ENCODE data around the gene CASP10. TPM values are rescaled to one million over a fixed set of nuclear protein-coding genes. Genes with fewer than 3 reads are reported as not detected.
"Not testable (repeated sequence)": the region's sequence is repeated elsewhere in the genome, so short reads cannot be mapped to it uniquely, and the experiment has no call there.

CASP10 gene
- total RNA-seq, 1 donor from 2014 or later = 18.9 TPM

- DNase-seq (ENCODE audit: low spot score) = no peak
Measured at GRCh38 chr2:201156036-201156435, 26.9 kb upstream of the CASP10 start.

GRCh38 chr2:201156640-201157039 is 26.3 kb upstream of the CASP10 start:
- no peak for DNase-seq (ENCODE audit: low spot score)

- no peak for DNase-seq (ENCODE audit: low spot score)
Measured at GRCh38 chr2:201157694-201158093, 25.2 kb upstream of the CASP10 start.

DNA sequence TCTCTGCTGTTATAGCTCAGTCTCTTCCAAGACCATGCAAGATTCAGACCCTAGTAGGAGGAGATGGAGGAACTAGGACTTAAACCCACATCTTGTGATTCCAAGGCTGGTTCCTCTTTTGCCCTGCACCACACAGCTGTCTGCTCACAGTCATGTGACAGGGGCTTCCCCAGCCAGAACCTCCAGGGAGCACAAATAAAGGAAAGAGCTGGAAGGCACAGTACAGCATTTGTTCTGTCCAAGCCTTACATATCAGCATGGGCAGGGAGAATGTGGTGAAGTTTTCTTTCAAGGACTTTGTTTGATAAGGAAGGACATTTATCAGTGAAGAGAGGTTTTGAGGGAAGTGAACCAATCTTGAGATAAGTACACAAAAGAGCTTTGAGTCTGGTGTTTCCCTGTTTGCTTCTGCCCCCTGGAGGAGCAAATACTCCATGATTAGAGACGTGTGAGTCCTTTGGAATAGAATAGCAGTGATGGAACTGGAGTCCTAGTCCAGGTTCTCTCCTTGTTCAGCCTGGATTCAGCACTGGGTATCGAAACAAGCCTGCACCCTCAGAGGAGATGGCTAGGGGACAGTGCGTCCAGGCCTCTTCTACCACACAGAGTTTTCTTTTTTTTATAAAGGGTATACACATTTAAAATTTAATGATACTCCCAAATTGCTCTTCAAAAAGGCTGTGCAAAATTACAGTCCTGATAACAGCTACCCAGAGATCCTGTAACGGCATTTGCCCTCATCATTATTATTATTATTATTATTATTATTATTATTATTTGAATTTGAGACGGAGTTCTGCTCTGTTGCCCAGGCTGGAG is 24.6 kb upstream of the CASP10 start:
- peak; percentile 83 for DNase-seq (ENCODE audit: low spot score)

DNA sequence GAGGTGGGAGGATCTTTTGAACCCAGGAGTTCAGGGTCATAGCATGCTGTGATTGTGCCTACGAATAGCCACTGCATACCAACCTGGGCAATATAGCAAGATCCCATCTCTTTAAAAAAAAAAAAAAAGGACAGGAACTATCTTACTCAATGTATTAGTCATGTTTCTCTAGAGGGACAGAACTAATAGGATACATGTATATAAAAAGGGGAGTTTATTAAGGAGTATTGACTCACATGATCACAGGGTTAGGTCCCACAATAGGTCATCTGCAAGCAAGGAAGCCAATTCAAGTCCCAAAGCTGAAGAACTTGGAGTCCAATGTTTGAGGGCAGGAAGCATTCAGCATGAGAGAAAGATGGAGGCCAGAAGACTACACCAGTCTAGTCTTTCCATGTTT is 18.8 kb upstream of the CASP10 start:
- DNase-seq (ENCODE audit: low spot score) = no peak

DNA sequence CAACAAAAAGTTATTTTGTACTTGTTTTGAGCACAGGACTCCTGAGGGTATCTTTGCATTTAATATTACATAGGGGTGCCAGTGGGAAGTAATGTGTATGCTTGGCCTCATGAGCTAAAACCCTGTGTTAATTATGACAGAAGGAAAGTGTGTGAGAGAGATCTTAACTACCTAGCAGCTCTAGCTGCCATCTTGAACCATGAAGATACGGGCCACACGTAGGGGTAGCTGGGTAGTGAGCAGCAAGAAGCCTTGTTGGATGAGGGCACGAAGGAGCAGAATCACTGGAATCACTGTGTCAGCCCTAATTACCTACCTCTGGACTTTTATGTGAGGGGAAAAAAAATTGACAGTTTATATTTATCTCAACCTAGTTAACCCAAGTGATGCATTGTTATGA is 15.4 kb upstream of the CASP10 start:
- DNase-seq (ENCODE audit: low spot score) = no peak

DNA sequence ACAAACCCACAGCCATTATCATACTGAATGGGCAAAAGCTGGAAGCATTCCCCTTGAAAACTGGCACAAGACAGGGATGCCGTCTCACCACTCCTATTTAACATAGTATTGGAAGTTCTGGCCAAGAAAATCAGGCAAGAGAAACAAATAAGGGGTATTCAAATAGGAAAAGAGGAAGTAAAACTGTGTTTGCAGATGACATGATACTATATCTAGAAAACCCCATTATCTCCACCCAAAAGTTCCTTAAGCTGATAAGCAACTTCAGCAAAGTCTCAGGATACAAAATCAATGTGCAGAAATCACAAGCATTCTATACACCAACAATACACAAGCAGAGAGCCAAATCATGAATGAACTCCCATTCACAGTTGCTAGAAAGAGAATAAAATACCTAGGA is 14.4 kb upstream of the CASP10 start:
- not testable (repeated sequence) for DNase-seq (ENCODE audit: low spot score)

DNA sequence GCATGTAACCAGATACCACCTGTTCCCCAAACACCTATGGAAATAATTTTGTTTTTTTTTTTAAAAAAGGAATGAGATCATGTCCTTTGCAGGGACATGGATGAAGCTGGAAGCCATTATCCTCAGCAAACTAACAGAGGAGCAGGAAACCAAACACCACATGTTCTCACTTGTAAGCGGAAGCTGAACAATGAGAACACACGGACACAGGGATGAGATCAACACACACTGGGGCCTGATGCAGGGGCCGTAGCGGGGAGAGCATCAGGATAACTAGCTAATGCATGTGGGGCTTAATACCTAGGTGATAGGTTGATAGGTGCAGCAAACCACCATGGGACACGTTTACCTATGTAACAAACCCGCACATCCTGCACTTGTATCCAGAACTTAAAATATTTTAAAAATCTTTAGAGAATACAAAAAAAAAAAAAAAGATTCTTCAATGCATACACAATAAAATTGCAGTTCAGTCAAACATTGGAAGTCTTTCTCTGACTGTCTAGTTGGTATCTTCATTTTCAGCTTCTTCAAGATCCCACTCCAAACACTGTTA is 11.6 kb upstream of the CASP10 start:
- DNase-seq (ENCODE audit: low spot score) = no peak

DNA sequence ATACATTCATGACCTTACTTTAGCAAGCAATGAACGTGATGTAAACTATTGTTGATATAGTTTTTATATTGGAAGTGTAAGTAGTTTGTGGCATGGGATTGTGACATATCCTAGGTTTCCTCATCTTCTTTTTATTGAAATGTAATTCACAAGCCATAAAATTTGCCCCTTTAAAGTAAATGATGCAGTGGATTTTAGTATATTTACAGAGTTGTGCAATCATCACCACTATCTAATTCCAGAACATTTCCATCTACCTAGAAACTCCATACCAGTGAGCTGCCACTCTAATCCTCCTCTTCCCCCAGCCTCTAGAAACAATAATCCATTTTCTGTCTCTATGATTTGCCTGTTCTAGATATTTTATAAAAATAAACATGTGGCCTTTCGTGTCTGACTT is 10.7 kb upstream of the CASP10 start:
- no peak for DNase-seq (ENCODE audit: low spot score)

DNA sequence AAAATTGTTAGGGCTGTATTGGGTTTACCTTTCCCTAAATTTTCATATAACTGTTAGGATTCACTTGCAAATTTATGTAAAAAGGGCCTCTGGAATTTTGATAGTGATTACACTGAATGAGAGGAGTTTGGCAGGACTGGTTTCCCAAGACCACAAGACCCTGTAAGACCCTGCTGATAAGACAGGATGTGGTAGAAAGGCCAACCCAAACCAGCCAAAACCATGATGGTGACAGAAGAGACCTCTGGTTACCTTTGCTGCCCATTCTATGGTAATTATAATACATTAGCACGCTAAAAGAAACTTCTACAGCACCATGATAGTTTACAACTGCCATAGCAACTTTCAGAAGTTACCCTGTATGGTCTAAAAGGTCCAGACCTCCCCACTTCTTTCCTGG is 8.3 kb upstream of the CASP10 start:
- no peak for DNase-seq (ENCODE audit: low spot score)

DNA sequence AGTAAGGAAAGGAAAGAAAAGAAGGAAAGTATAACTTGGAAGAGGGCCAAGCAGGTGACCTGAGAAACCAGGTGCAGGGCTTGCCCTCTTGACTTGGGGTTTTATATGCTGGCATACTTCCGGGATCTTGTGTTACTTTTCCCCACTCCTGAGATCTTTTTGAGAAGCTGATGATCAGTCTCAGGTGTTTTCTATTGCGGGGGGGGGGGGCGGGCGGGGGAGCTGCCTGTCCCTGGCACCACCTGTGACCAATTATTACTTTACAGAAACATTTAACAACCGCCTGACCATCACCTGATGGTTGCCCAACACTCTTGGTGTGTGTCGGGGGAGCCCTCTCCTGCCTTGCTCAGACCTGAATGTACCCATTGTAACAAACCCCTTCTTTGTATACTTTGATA is 6.9 kb upstream of the CASP10 start:
- peak; percentile 39 for DNase-seq (ENCODE audit: low spot score)

GRCh38 chr2:201180010-201180409 is 2.9 kb upstream of the CASP10 start:
- DNase-seq (ENCODE audit: low spot score) = no peak

- DNase-seq (ENCODE audit: low spot score) = no peak
Measured at GRCh38 chr2:201183365-201183727, 405 bp downstream of the CASP10 start.

- not testable (repeated sequence) for DNase-seq (ENCODE audit: low spot score)
Measured at GRCh38 chr2:201183835-201184234, 894 bp downstream of the CASP10 start.

DNA sequence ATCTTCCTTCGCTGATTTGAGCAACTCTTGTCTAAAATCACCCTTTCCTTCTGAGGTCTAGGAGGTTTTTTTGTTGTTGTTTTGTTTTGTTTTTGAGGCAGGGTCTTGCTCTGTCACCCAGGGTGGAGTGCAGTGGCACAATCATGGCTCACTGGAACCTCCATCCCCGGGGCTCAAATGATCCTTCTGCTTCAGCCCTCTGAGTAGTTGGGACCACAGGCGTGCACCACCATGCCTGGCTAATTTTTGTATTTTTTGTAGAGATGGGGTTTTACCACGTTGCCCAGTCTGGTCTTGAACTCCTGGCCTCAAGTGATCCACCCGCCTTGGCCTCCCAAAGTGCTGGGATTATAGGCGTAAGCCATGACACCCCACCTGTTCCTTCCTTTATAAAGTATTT is 1.3 kb downstream of the CASP10 start:
- DNase-seq (ENCODE audit: low spot score) = not testable (repeated sequence)

DNA sequence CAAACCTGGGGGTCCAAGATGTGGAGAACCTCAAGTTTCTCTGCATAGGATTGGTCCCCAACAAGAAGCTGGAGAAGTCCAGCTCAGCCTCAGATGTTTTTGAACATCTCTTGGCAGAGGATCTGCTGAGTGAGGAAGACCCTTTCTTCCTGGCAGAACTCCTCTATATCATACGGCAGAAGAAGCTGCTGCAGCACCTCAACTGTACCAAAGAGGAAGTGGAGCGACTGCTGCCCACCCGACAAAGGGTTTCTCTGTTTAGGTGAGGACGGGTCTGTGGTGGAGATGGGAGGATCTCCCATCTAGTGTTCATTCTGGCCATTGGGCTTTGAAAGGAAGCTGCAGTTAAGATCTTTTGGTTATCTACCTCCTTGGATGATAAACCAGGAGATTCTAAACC is 2.9 kb downstream of the CASP10 start:
- no peak for DNase-seq (ENCODE audit: low spot score)

GRCh38 chr2:201186982-201187381 is 4.0 kb downstream of the CASP10 start:
- DNase-seq (ENCODE audit: low spot score) = no peak

GRCh38 chr2:201188449-201188848 is 5.5 kb downstream of the CASP10 start:
- DNase-seq (ENCODE audit: low spot score) = no peak

DNA sequence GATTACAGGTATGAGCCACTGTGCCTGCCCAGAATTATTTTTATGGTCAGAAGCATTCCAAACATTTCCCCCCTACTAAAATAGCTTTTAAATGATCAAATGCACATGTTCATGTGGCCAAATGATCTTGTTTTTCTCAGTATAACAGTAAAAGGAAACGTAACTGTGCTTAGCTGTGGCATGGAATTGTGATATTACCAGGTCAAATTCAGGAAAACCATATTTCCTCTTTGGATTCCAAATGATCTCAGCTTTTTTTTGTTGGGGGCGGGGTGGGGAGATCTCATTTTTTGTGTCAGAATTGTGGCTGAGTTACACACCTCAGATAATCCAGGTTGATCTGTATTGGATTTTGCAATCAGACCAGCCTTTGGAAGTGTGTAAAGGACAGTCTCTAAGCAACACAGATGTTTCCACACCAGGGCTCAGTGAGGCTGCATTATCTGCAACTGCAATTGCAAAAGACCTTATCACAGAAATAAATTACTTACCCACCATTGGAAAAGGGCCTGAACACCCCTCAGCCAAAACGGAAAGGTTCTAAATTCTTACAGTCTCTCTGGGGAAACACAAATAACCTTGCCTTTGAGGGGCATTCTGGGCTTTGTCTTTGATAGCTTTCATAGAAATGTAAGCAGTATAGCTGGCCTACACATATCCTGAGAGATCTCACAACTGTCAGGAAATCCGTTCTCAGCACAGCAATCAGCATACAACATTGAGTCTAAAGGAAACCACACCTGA is 8.4 kb downstream of the CASP10 start:
- DNase-seq (ENCODE audit: low spot score) = no peak

DNA sequence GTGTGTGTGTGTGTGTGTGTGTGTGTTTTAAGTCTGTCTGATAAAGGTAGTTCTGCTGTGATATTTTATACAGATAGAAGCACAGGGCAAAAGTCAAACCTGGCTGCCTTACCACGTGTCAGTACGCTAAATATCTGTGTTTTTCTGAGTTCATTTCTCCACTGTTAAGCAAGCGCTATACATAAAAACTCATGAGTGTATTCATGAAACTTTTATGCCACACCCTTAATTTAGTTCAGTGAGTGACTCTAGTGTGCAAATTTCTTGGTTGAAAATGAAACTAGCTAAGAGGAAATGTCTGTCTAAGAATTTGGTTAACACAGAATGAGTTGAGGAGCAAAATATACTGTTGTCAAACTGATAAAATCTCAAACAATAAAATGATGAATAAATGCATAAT is 11.2 kb downstream of the CASP10 start:
- DNase-seq (ENCODE audit: low spot score) = no peak

GRCh38 chr2:201195331-201195730 is 12.4 kb downstream of the CASP10 start:
- no peak for DNase-seq (ENCODE audit: low spot score)

DNA sequence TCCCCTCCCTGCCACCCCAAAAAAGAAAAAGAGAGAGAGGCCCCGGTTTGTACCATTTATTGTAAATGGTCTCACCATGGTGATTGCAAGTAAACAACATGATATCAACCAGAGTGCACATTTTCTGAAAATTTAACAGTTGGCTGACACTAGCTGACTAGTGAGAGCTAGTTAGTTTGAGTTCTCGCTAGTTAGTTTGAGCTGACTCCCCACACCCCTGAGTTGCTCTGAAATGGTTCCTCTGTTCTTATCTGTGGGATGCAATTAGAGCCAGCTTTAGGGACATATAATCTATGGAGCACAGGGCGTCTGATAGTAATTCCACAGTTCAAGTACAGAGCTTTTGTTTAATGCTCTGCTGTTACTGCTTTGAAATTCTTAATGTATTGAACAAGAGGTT is 13.1 kb downstream of the CASP10 start:
- no peak for DNase-seq (ENCODE audit: low spot score)

DNA sequence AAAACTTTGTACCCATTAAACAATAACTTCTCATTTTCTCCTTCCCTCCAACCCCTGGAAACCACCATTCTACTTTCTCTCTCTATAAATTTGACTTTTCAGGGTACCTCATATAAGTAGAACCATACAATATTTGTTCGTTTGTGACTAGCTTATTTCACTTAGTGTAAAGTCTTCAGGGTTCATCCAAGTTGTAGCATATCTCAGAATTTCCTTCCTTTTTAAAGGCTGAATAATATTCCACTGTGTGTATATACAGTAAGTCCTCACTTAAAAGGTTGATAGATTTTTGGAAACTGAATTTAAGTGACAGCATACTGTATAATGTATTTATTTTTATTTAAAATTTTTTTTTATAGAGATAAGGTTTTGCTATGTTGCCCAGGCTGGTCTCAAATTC is 13.9 kb downstream of the CASP10 start:
- DNase-seq (ENCODE audit: low spot score) = no peak
